Measurements from ENCODE around the gene STK35. TPM values are rescaled to one million over a fixed set of nuclear protein-coding genes. Genes with fewer than 3 reads are reported as not detected.

Gene STK35
- polyA plus RNA-seq, 1 donor from 2014 or later: 10.8 TPM

DNA sequence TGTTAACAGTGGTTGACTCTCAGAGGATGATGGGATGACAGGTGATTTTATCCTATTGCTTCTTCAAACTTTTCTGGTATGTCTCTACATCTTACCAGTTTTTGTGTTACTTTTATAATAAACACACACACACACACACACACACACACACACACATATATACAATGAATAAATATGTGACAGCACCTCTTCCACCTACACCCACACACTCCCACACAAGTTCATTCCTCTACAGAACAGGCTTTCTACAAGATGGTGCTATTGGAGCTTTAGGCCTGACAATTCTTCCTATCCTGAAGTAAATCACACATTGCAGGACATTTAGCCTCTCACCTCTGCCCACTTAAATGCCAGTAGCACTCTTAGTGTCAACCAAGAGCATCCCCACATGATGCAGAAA, 46.7 kb upstream of the STK35 start:
- Histone ChIP-seq H3K27me3 (ENCODE audit: insufficient read depth, low read depth, low read length) (no peaks in the 10 kb centered on the region), H3F3A (ENCODE audit: insufficient read depth, low read length, poor library complexity, severe bottlenecking) (no peaks in the 10 kb centered on the region), H2AFZ (ENCODE audit: low read depth, low read length) (no peak overlapping the region), H3K9ac (ENCODE audit: low read length) (no peak overlapping the region), H3K4me3 (ENCODE audit: low read length) (no peak overlapping the region), H3K9me3 (ENCODE audit: low read length) (no peaks in the 10 kb centered on the region), H3K27ac (ENCODE audit: low read length) (no peak overlapping the region), H3K4me2 (ENCODE audit: low read length) (no peak overlapping the region), H4K20me1 (ENCODE audit: insufficient read depth) (no peaks in the 10 kb centered on the region), H3K9me2 (ENCODE audit: insufficient read depth, low read length) (no peaks in the 10 kb centered on the region), H3K79me2 (replicated peaks; ENCODE audit: insufficient read depth, low read length) (no peaks in the 10 kb centered on the region), H3K36me3 (ENCODE audit: insufficient read depth, low read length) (no peaks in the 10 kb centered on the region)
- TF ChIP-seq CTCF (IDR thresholded peaks at IDR 0.05; ENCODE audit: poor library complexity, severe bottlenecking) (no peak), SMC3 (conservative IDR thresholded peaks at IDR 0.05; ENCODE audit: poor library complexity) (no peak), EZH2 (IDR thresholded peaks at IDR 0.05; ENCODE audit: borderline replicate concordance, insufficient read depth, low read length, poor library complexity, severe bottlenecking) (no peak), POLR2AphosphoS5 (IDR thresholded peaks at IDR 0.05) (no peak), TAF1 (IDR thresholded peaks at IDR 0.05; ENCODE audit: low read depth) (no peak), RAD21 (conservative IDR thresholded peaks at IDR 0.05) (no peak), MXI1 (conservative IDR thresholded peaks at IDR 0.05; ENCODE audit: poor library complexity, severe bottlenecking) (no peak), EP300 (conservative IDR thresholded peaks at IDR 0.05; ENCODE audit: poor library complexity, severe bottlenecking) (no peak), REST (IDR thresholded peaks at IDR 0.05; ENCODE audit: borderline replicate concordance) (no peak)

DNA sequence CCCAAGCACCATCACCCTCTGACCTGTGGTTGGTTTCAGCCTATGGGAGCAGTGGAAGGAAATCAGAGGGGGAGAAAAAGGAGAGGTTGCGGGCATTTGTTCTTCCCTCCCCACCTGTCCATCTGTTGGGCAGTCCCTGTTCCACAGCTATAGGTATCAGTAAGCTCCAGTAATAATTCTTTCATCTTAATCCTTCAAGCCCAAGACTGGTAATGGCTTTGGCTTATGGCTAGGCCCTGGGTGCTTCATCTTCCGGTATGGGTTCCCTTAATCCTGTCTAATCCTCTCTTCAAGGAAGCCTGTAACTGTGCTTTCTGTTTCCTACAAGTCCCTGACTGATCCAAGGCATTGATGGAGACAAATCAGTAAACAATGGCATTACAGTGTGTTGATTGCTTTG, 42.2 kb upstream of the STK35 start:
- no peaks in the 10 kb centered on the region for H4K20me1 ChIP-seq (ENCODE audit: insufficient read depth)
- no peak overlapping the region for H3K27ac ChIP-seq (ENCODE audit: low read length)
- no peak overlapping the region for H3K4me2 ChIP-seq (ENCODE audit: low read length)
- H3K36me3 ChIP-seq (ENCODE audit: insufficient read depth, low read length): no peaks in the 10 kb centered on the region
- H3K79me2 ChIP-seq (replicated peaks; ENCODE audit: insufficient read depth, low read length): no peaks in the 10 kb centered on the region
- no peak overlapping the region for H3K4me3 ChIP-seq (ENCODE audit: low read length)
- TF ChIP-seq TAF1 (IDR thresholded peaks at IDR 0.05; ENCODE audit: low read depth) (no peak), POLR2AphosphoS5 (IDR thresholded peaks at IDR 0.05) (no peak), RAD21 (conservative IDR thresholded peaks at IDR 0.05) (no peak), EZH2 (IDR thresholded peaks at IDR 0.05; ENCODE audit: borderline replicate concordance, insufficient read depth, low read length, poor library complexity, severe bottlenecking) (no peak), SMC3 (conservative IDR thresholded peaks at IDR 0.05; ENCODE audit: poor library complexity) (no peak), MXI1 (conservative IDR thresholded peaks at IDR 0.05; ENCODE audit: poor library complexity, severe bottlenecking) (no peak), EP300 (conservative IDR thresholded peaks at IDR 0.05; ENCODE audit: poor library complexity, severe bottlenecking) (no peak), CTCF (IDR thresholded peaks at IDR 0.05; ENCODE audit: poor library complexity, severe bottlenecking) (no peak), REST (IDR thresholded peaks at IDR 0.05; ENCODE audit: borderline replicate concordance) (no peak)
- H3F3A ChIP-seq (ENCODE audit: insufficient read depth, low read length, poor library complexity, severe bottlenecking): no peaks in the 10 kb centered on the region
- H3K9me3 ChIP-seq (ENCODE audit: low read length): no peaks in the 10 kb centered on the region
- H3K9ac ChIP-seq (ENCODE audit: low read length): no peak overlapping the region
- H2AFZ ChIP-seq (ENCODE audit: low read depth, low read length): no peak overlapping the region
- no peaks in the 10 kb centered on the region for H3K9me2 ChIP-seq (ENCODE audit: insufficient read depth, low read length)
- H3K27me3 ChIP-seq (ENCODE audit: insufficient read depth, low read depth, low read length): no peaks in the 10 kb centered on the region

Measured in neural cell (in vitro differentiated cells).